ENCODE measurements around the gene MASP2.
"Not testable (repeated sequence)": the region's sequence is repeated elsewhere in the genome, so short reads cannot be mapped to it uniquely, and the experiment has no call there.

MASP2 gene

GRCh38 chr1:11053758-11054137 lies 6.7 kb upstream of the MASP2 start:
- no peak for DNase-seq
- Mint-ChIP-seq H3K36me3 (ENCODE audit: insufficient read depth) (peaks cover 20% of the 10 kb centered on the region), H3K4me3 (no peak overlapping the region), H3K9me3 (no peaks in the 10 kb centered on the region), H3K27ac (no peak overlapping the region), H3K4me1 (ENCODE audit: low read depth in 2 of 2) (peaks cover 5 to 6% of the 10 kb centered on the region in 2 donors), H3K27me3 (no peaks in the 10 kb centered on the region)
- no peak for ATAC-seq (replicated peaks)

- H3K27ac Mint-ChIP-seq = no peak overlapping the region
- no peaks in the 10 kb centered on the region for H3K27me3 Mint-ChIP-seq
- H3K4me1 Mint-ChIP-seq (ENCODE audit: low read depth in 2 of 2) = peaks cover 3% of the 10 kb centered on the region in 2 donors
- DNase-seq (no peak), ATAC-seq (replicated peaks) (peak; percentile 40)
- peaks cover 18% of the 10 kb centered on the region for H3K36me3 Mint-ChIP-seq (ENCODE audit: insufficient read depth)
- H3K4me3 Mint-ChIP-seq = no peak overlapping the region
- H3K9me3 Mint-ChIP-seq = no peaks in the 10 kb centered on the region
These were observed 6.1 kb upstream of the MASP2 start for GRCh38 chr1:11052839-11053757.

GRCh38 chr1:11051781-11052511 lies 4.9 kb upstream of the MASP2 start:
- Mint-ChIP-seq H3K27me3 (no peaks in the 10 kb centered on the region), H3K9me3 (no peaks in the 10 kb centered on the region), H3K36me3 (ENCODE audit: insufficient read depth) (peaks cover 14% of the 10 kb centered on the region), H3K4me1 (ENCODE audit: low read depth in 2 of 2) (peaks cover 0 to 3% of the 10 kb centered on the region in 2 donors), H3K4me3 (no peak overlapping the region), H3K27ac (no peak overlapping the region)
- no peak for DNase-seq
- ATAC-seq (replicated peaks) = no peak

GRCh38 chr1:11051121-11051520 lies 4.1 kb upstream of the MASP2 start:
- H3K9me3 Mint-ChIP-seq; H3K4me1 Mint-ChIP-seq (ENCODE audit: low read depth in 2 of 2); H3K27me3 Mint-ChIP-seq; H3K36me3 Mint-ChIP-seq (ENCODE audit: insufficient read depth); H3K4me3 Mint-ChIP-seq; ATAC-seq (replicated peaks); DNase-seq: not testable (repeated sequence)
- peak overlapping the region in 1 of 2 donors; percentile 62 for H3K27ac Mint-ChIP-seq

GRCh38 chr1:11046270-11046566 lies 821 bp downstream of the MASP2 start:
- Mint-ChIP-seq H3K4me1 (ENCODE audit: low read depth in 2 of 2) (no peaks in the 10 kb centered on the region), H3K4me3 (no peak overlapping the region), H3K9me3 (no peaks in the 10 kb centered on the region), H3K27ac (no peak overlapping the region), H3K36me3 (ENCODE audit: insufficient read depth) (no peaks in the 10 kb centered on the region), H3K27me3 (no peaks in the 10 kb centered on the region)
- no peak for DNase-seq
- no peak for ATAC-seq (replicated peaks)

- H3K4me3 Mint-ChIP-seq = no peak overlapping the region
- no peaks in the 10 kb centered on the region for H3K27me3 Mint-ChIP-seq
- H3K27ac Mint-ChIP-seq = no peak overlapping the region
- ATAC-seq (replicated peaks) (no peak), DNase-seq (no peak)
- H3K9me3 Mint-ChIP-seq = no peaks in the 10 kb centered on the region
- H3K36me3 Mint-ChIP-seq (ENCODE audit: insufficient read depth) = no peaks in the 10 kb centered on the region
- H3K4me1 Mint-ChIP-seq (ENCODE audit: low read depth in 2 of 2) = no peaks in the 10 kb centered on the region
These were observed 1.4 kb downstream of the MASP2 start for GRCh38 chr1:11045428-11046269.

- no peak for DNase-seq
- H3K4me3 Mint-ChIP-seq = no peak overlapping the region
- H3K27ac Mint-ChIP-seq = no peak overlapping the region
- H3K36me3 Mint-ChIP-seq (ENCODE audit: insufficient read depth) = no peaks in the 10 kb centered on the region
- no peaks in the 10 kb centered on the region for H3K9me3 Mint-ChIP-seq
- H3K27me3 Mint-ChIP-seq = no peaks in the 10 kb centered on the region
- no peaks in the 10 kb centered on the region for H3K4me1 Mint-ChIP-seq (ENCODE audit: low read depth in 2 of 2)
- no peak for ATAC-seq (replicated peaks)
These were observed 2.1 kb downstream of the MASP2 start for GRCh38 chr1:11044849-11045427.

GRCh38 chr1:11044086-11044848 lies 2.8 kb downstream of the MASP2 start:
- H3K4me1 Mint-ChIP-seq (ENCODE audit: low read depth in 2 of 2) = no peaks in the 10 kb centered on the region
- no peaks in the 10 kb centered on the region for H3K27me3 Mint-ChIP-seq
- ATAC-seq (replicated peaks) (no peak), DNase-seq (no peak)
- no peak overlapping the region for H3K4me3 Mint-ChIP-seq
- H3K9me3 Mint-ChIP-seq = no peaks in the 10 kb centered on the region
- H3K27ac Mint-ChIP-seq = no peak overlapping the region
- H3K36me3 Mint-ChIP-seq (ENCODE audit: insufficient read depth) = no peaks in the 10 kb centered on the region

- ATAC-seq (replicated peaks) (no peak), DNase-seq (no peak)
- Mint-ChIP-seq H3K4me3 (no peak overlapping the region), H3K27ac (no peak overlapping the region), H3K36me3 (ENCODE audit: insufficient read depth) (no peaks in the 10 kb centered on the region), H3K4me1 (ENCODE audit: low read depth in 2 of 2) (no peaks in the 10 kb centered on the region), H3K27me3 (no peaks in the 10 kb centered on the region), H3K9me3 (no peaks in the 10 kb centered on the region)
These were observed 3.8 kb downstream of the MASP2 start for GRCh38 chr1:11042995-11043874.

- DNase-seq (no peak), ATAC-seq (replicated peaks) (no peak)
- Mint-ChIP-seq H3K4me3 (no peak overlapping the region), H3K27ac (no peak overlapping the region), H3K27me3 (no peaks in the 10 kb centered on the region), H3K4me1 (ENCODE audit: low read depth in 2 of 2) (no peaks in the 10 kb centered on the region), H3K36me3 (ENCODE audit: insufficient read depth) (no peaks in the 10 kb centered on the region), H3K9me3 (no peaks in the 10 kb centered on the region)
These were observed 5.0 kb downstream of the MASP2 start for GRCh38 chr1:11042065-11042464.

GRCh38 chr1:11041048-11041447 lies 6.0 kb downstream of the MASP2 start:
- no peaks in the 10 kb centered on the region for H3K9me3 Mint-ChIP-seq
- H3K27me3 Mint-ChIP-seq = no peaks in the 10 kb centered on the region
- DNase-seq = no peak
- H3K4me3 Mint-ChIP-seq = no peak overlapping the region
- no peak overlapping the region for H3K27ac Mint-ChIP-seq
- H3K4me1 Mint-ChIP-seq (ENCODE audit: low read depth in 2 of 2) = no peaks in the 10 kb centered on the region
- no peaks in the 10 kb centered on the region for H3K36me3 Mint-ChIP-seq (ENCODE audit: insufficient read depth)
- no peak for ATAC-seq (replicated peaks)

GRCh38 chr1:11040105-11040429 lies 7.0 kb downstream of the MASP2 start:
- not testable (repeated sequence) for H3K27ac Mint-ChIP-seq; H3K36me3 Mint-ChIP-seq (ENCODE audit: insufficient read depth); H3K9me3 Mint-ChIP-seq; H3K4me3 Mint-ChIP-seq; H3K27me3 Mint-ChIP-seq; H3K4me1 Mint-ChIP-seq (ENCODE audit: low read depth in 2 of 2); ATAC-seq (replicated peaks); DNase-seq
